Measurements from ENCODE around the gene RAMACL. TPM values are rescaled to one million over a fixed set of nuclear protein-coding genes. Genes with fewer than 3 reads are reported as not detected.

Gene RAMACL
- total RNA-seq, 1 experiment from 2014 or later: 0.15 TPM

DNA sequence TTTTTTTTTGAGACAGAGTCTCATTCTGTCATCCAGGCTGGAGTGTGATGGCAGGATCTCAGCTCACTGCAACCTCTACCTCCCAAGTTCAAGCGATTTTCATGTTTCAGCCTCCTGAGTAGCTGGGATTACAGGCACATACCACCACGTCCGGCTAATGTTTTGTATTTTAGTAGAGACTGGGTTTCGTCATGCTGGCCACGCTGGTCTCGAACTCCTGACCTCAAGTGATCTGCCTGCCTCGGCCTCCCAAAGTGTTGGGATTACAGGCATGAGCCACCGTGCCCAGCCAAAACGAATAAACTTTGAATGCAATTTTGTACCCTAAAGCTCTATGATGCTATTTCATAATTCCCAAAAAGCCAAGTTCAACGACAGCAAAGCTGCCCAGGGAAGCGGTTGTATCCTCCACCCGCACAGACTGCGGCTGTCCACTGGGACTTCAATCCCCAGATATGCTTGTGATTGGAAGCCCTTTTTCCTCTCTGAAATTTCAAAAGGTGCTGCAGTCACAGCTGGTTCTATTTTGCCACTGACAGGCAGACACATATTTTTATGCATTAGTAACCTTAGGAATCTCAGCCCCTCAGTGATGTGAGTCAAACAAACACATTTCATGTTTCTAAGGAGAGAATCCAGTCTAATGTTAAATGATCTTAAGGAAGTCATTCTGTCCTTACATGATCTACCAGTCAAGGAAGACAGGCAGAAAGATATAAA lies 8.7 kb upstream of the RAMACL start:
- Histone ChIP-seq H3K9me2 (ENCODE audit: insufficient read depth) (no peaks in the 10 kb centered on the region), H3K4me3 (replicated peaks in 1 of 2; ENCODE audit: low read depth in 1 of 2, low read length in 2 of 2) (no peak overlapping the region), H3K4me2 (ENCODE audit: low read length) (no peak overlapping the region), H2AFZ (ENCODE audit: low read depth, low read length, poor library complexity, severe bottlenecking) (no peak overlapping the region), H3K27ac (ENCODE audit: low read depth, low read length) (no peak overlapping the region), H3K27me3 (ENCODE audit: insufficient read depth, low read length) (no peaks in the 10 kb centered on the region), H4K20me1 (ENCODE audit: insufficient read depth) (no peaks in the 10 kb centered on the region), H3K9me3 (ENCODE audit: control insufficient read depth in 1 of 2, insufficient read depth in 1 of 2, low read depth in 1 of 2, low read length in 2 of 2) (no peaks in the 10 kb centered on the region), H3K4me1 (ENCODE audit: control insufficient read depth in 1 of 2, insufficient read depth in 2 of 2, low read length in 2 of 2) (no peaks in the 10 kb centered on the region), H3K79me2 (ENCODE audit: insufficient read depth, low read length) (no peaks in the 10 kb centered on the region), H3K36me3 (ENCODE audit: control insufficient read depth in 1 of 2, insufficient read depth in 2 of 2, low read length in 2 of 2) (no peaks in the 10 kb centered on the region), H3K9ac (ENCODE audit: low read length) (no peak overlapping the region)
- intact Hi-C loops (cut with micrococcal nuclease): no loop called here
- ChIA-PET RAD21 (ENCODE audit: low non-redundant PET in 1 of 2, low total read pairs in 2 of 2, uncharacterized antibody in 2 of 2, unreplicated experiment in 2 of 2) (no interaction called here), CTCF (no interaction called here), POLR2A (no interaction called here)
- no peak for DNase-seq (ENCODE audit: low read depth, low spot score)
- TF ChIP-seq, protein P1, sequence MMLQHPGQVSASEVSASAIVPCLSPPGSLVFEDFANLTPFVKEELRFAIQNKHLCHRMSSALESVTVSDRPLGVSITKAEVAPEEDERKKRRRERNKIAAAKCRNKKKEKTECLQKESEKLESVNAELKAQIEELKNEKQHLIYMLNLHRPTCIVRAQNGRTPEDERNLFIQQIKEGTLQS (IDR thresholded peaks at IDR 0.05): no peak
- TF ChIP-seq RAD21 (IDR thresholded peaks at IDR 0.05; ENCODE audit: low read depth): no peak
- BruUV-seq (replicated peaks): no TSS peak
- ATAC-seq: no peak

DNA sequence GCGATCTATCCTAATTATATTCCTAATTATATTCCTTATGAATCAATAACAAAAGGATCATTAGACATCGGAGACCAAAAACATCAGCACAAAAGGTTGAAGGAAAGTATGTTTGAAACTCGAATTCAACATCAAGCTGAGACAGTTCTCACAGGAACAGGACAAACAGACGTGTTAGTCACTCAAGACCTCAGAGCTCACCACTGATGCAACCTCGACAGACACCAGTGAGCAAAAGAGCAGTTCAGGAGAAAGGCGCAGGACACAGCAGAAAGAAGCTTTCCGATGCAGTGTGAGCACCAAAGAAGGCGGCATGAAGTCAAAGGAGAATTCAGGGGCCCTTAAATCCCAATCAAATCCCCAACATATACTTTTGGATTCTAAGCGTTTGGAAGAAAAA lies 6.3 kb upstream of the RAMACL start:
- Histone ChIP-seq H3K9ac (ENCODE audit: low read length) (no peak overlapping the region), H3K9me3 (ENCODE audit: control insufficient read depth in 1 of 2, insufficient read depth in 1 of 2, low read depth in 1 of 2, low read length in 2 of 2) (no peaks in the 10 kb centered on the region), H3K27ac (ENCODE audit: low read depth, low read length) (no peak overlapping the region), H3K36me3 (ENCODE audit: control insufficient read depth in 1 of 2, insufficient read depth in 2 of 2, low read length in 2 of 2) (no peaks in the 10 kb centered on the region), H3K4me1 (ENCODE audit: control insufficient read depth in 1 of 2, insufficient read depth in 2 of 2, low read length in 2 of 2) (peaks cover 0 to 10% of the 10 kb centered on the region in 2 experiments; a peak in 2 of 4 replicates), H3K4me3 (replicated peaks in 1 of 2; ENCODE audit: low read depth in 1 of 2, low read length in 2 of 2) (no peak overlapping the region), H4K20me1 (ENCODE audit: insufficient read depth) (no peaks in the 10 kb centered on the region), H3K4me2 (ENCODE audit: low read length) (no peak overlapping the region), H3K9me2 (ENCODE audit: insufficient read depth) (no peaks in the 10 kb centered on the region), H3K79me2 (ENCODE audit: insufficient read depth, low read length) (no peaks in the 10 kb centered on the region), H2AFZ (ENCODE audit: low read depth, low read length, poor library complexity, severe bottlenecking) (no peak overlapping the region), H3K27me3 (ENCODE audit: insufficient read depth, low read length) (no peaks in the 10 kb centered on the region)
- intact Hi-C loops (cut with micrococcal nuclease): no loop called here
- ATAC-seq: no peak
- BruUV-seq (replicated peaks): no TSS peak
- TF ChIP-seq YY1 (IDR thresholded peaks at IDR 0.05; ENCODE audit: extremely low read depth, insufficient replicate concordance, low read depth, low read length): no peak
- no peak for TF ChIP-seq TCF7L2 (IDR thresholded peaks at IDR 0.05; ENCODE audit: borderline replicate concordance, extremely low read depth, insufficient read depth, insufficient read length)
- no peak for TF ChIP-seq RAD21 (IDR thresholded peaks at IDR 0.05; ENCODE audit: low read depth)
- TF ChIP-seq EZH2phosphoT487 (IDR thresholded peaks at IDR 0.05; ENCODE audit: borderline replicate concordance): no peak
- ChIA-PET CTCF (no interaction called here), RAD21 (ENCODE audit: low non-redundant PET in 1 of 2, low total read pairs in 2 of 2, uncharacterized antibody in 2 of 2, unreplicated experiment in 2 of 2) (no interaction called here), POLR2A (interaction anchor here (1.5 kb wide), 1 partner anchor 35 kb away, joined by 4 read pairs; the partner anchor contains the start of gene RPS6KA2)
- no peak for DNase-seq (ENCODE audit: low read depth, low spot score)

All from HCT116 (cell line).